ENCODE data around the gene PROM1. TPM values are rescaled to one million over a fixed set of nuclear protein-coding genes. Genes with fewer than 3 reads are reported as not detected.

Gene PROM1
- total and polyA plus RNA-seq, 9 of the 15 experiments (the other 6 are each of a cell fraction or from before 2014, with no cell fraction given), result 0.05 TPM; not detected in 8

DNA sequence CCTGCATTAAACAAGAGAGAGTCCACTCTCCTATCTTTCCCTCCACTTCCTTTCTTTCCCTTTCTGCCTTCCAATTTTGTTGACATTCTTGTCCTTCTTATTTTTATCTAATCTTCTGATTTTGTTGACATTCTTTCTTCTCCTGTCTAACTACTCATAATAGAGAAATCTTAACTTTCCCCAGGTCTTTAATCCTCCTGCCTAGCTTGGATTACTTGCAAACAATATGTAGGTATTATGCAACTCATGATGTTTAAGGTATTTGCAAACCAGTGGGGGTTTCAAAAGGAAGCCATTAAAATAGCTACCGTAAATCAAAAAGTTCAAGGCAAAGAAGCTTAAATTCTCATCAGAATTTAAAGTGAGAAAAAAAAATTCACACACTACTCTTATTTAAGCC, 53.9 kb downstream of the PROM1 start (continued):
- TF ChIP-seq HCFC1 (IDR thresholded peaks at IDR 0.05; ENCODE audit: low read depth, low read length) (no peak), BRD9 (IDR thresholded peaks at IDR 0.05; ENCODE audit: low read depth, partially characterized antibody) (no peak), SRSF7 (optimal IDR thresholded peaks at IDR 0.05; ENCODE audit: low read depth, low read length) (no peak), SP1 (CRISPR knock-in tag; IDR thresholded peaks at IDR 0.05) (no peak), NR2C1 (IDR thresholded peaks at IDR 0.05) (no peak), NR2C1 (tag; IDR thresholded peaks at IDR 0.05) (no peak)

DNA sequence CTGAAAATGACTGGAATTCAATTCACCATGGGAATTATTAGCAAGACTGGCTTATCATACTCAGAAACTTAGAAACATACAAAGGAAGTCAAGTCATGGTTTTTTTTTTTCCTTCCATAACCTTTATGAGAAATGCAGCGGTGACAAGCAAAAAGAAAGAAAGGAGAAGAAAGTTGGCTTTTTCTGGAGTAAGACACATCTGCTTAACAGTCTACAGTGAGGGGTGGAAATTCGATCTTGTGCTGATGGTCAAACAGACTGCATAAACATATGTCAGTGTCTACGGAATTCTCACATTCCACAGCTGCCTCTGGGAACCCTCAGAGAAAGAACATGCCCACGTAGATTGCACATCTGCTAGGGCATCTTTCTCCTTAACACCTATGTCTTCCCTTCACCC, 54.6 kb downstream of the PROM1 start:
- Histone ChIP-seq H3K4me3 (no peak overlapping the region), H3K9me3 (replicated peaks; ENCODE audit: control insufficient read depth, insufficient read depth, low read depth, low read length) (no peaks in the 10 kb centered on the region), H3K27ac (ENCODE audit: extremely low read depth, low read depth, low read length) (no peak overlapping the region), H3K79me2 (ENCODE audit: control insufficient read depth, insufficient read depth, low read length) (no peaks in the 10 kb centered on the region), H3K27me3 (ENCODE audit: control insufficient read depth in 2 of 2, insufficient read depth in 2 of 2, low read length in 2 of 2) (peaks cover 6 to 11% of the 10 kb centered on the region in 2 experiments; a peak in 2 of 5 replicates), H3K4me2 (ENCODE audit: insufficient read depth, low read length) (no peak overlapping the region), H4K20me1 (replicated peaks; ENCODE audit: control insufficient read depth, insufficient read depth, low read length) (no peaks in the 10 kb centered on the region), H3K9me1 (ENCODE audit: control insufficient read depth, insufficient read depth, low read length) (no peaks in the 10 kb centered on the region), H3K36me3 (ENCODE audit: control insufficient read depth, insufficient read depth, low read length) (no peaks in the 10 kb centered on the region), H2AFZ (ENCODE audit: low read depth, low read length) (no peak overlapping the region), H3K9ac (ENCODE audit: insufficient read depth in 1 of 2, low read depth in 2 of 2, low read length in 2 of 2) (no peak overlapping the region), H3K4me1 (replicated peaks in 1 of 2; ENCODE audit: control insufficient read depth in 2 of 2, insufficient read depth in 2 of 2, low read length in 2 of 2) (no peaks in the 10 kb centered on the region)
- 0% methylated on average over 3 of the region's 4 CpGs for WGBS (ENCODE audit: insufficient coverage, low coverage, missing lambda C conversion rate)
- no peak for ATAC-seq
- intact Hi-C loops (cut with micrococcal nuclease), result loop anchor here (10.0 kb wide), 1 partner anchor 556 kb away; no protein-coding TSS in a partner anchor
- TF ChIP-seq SRSF1 (IDR thresholded peaks at IDR 0.05; ENCODE audit: low read depth, low read length), result no peak
- peak; percentile 64 for FAIRE-seq
- DNase-seq (ENCODE audit: extremely low read depth in 1 of 4, low spot score in 3 of 4), result no peak
- in situ Hi-C loops (cut with MboI), result no loop called here
- POLR2A ChIA-PET, result interaction anchor here (1.1 kb wide), 1 partner anchor 10 kb away, joined by 3 read pairs; no protein-coding TSS in a partner anchor
- CTCF ChIA-PET (ENCODE audit: low intra/inter-chr PET ratio), result no interaction called here
- BruUV-seq (replicated peaks), result no TSS peak

All from K562 (cell line).